ENCODE data around the gene B4GALT4.

GRCh38 chr3:119220970-119221667, 19.6 kb downstream of the B4GALT4 start:
- no peak for TF ChIP-seq CTCF (IDR thresholded peaks at IDR 0.05)
- no peak for TF ChIP-seq POLR2A (IDR thresholded peaks at IDR 0.05)
